Neural cell (in vitro differentiated cells): Measurements from ENCODE around the gene IFI30.

Experiments
- EP300 ChIP-seq: fragments of 450-650 bp; conservative IDR thresholded peaks from 2 replicates; pipeline ENCODE4 v1.6.1; 2014; ENCODE audit warnings: antibody characterized with exemption, mild to moderate bottlenecking, moderate library complexity; ENCODE audit not compliant: poor library complexity, severe bottlenecking
- POLR2AphosphoS5 ChIP-seq: IDR thresholded peaks from 2 replicates; pipeline ENCODE4 v1.6.1; 2012
- TF ChIP-seq, protein P1 (sequence below): fragments of 450-650 bp; IDR thresholded peaks from 2 replicates; pipeline ENCODE4 v1.5.1; 2014; ENCODE audit warnings: antibody characterized with exemption, mild to moderate bottlenecking, moderate library complexity; ENCODE audit not compliant: poor library complexity, severe bottlenecking

- TF ChIP-seq, protein P1, sequence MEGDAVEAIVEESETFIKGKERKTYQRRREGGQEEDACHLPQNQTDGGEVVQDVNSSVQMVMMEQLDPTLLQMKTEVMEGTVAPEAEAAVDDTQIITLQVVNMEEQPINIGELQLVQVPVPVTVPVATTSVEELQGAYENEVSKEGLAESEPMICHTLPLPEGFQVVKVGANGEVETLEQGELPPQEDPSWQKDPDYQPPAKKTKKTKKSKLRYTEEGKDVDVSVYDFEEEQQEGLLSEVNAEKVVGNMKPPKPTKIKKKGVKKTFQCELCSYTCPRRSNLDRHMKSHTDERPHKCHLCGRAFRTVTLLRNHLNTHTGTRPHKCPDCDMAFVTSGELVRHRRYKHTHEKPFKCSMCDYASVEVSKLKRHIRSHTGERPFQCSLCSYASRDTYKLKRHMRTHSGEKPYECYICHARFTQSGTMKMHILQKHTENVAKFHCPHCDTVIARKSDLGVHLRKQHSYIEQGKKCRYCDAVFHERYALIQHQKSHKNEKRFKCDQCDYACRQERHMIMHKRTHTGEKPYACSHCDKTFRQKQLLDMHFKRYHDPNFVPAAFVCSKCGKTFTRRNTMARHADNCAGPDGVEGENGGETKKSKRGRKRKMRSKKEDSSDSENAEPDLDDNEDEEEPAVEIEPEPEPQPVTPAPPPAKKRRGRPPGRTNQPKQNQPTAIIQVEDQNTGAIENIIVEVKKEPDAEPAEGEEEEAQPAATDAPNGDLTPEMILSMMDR: no peak
- no peak for TF ChIP-seq EP300
- no peak for TF ChIP-seq POLR2AphosphoS5
Observed at GRCh38 chr19:18174983-18175382, 1.4 kb downstream of the IFI30 start.
